GM12878 (cell line): Measurements from ENCODE around the gene CHST2. TPM values are rescaled to one million over a fixed set of nuclear protein-coding genes. Genes with fewer than 3 reads are reported as not detected.
"Not testable (repeated sequence)": the region's sequence is repeated elsewhere in the genome, so short reads cannot be mapped to it uniquely, and the experiment has no call there.

Experiments
- ATAC-seq: fragments of 200-7000 bp; cut with Tn5 transposase; 3 replicates; pipeline ENCODE4 v1.9.1; 2020; ENCODE audit warnings: mild to moderate bottlenecking, moderate library complexity
- BruUV-seq: library from RNA; stranded (reverse); fragments of 400-500 nt; replicated peaks from 2 replicates; lab custom pipeline; 2021; lab: Mats Ljungman, UMichigan
- CTCF ChIA-PET: fragments of 300-600 bp; sonication (Branson Sonifier 250); formaldehyde crosslinking; extraction: SDS; loops from one replicate; lab custom pipeline; 2021; ENCODE audit warnings: inconsistent platforms; lab: Yijun Ruan, JAX
- POLR2A ChIA-PET: fragments of 350-600 bp; formaldehyde crosslinking; extraction: SDS; loops from one replicate; lab custom pipeline; 2021; ENCODE audit warnings: inconsistent platforms; lab: Charles Lee
- RAD21 ChIA-PET: fragments of 300-600 bp; sonication (Branson Sonifier 250); formaldehyde crosslinking; loops from one replicate; lab custom pipeline; 2023; ENCODE audit warnings: antibody characterized with exemption; ENCODE audit not compliant: unreplicated experiment; lab: Charles Lee
- SMC1A ChIA-PET: fragments of 300-600 bp; sonication (Branson Sonifier 250); formaldehyde crosslinking; loops from one replicate; lab custom pipeline; 2023; ENCODE audit not compliant: unreplicated experiment, uncharacterized antibody; lab: Charles Lee
- DNase-seq: peaks from one replicate; pipeline ENCODE4 v3.0.0-alpha.2; 2011; ENCODE audit warnings: low read depth, low spot score
- FAIRE-seq: peaks from 3 replicates; lab custom pipeline; 2011; peaks lifted over from hg19 to GRCh38; lab: Jason Lieb, UNC
- H2AFZ ChIP-seq: 2 replicates; pipeline ENCODE4 v1.6.0; 2011; ENCODE audit warnings: low read depth, low read length, control low read depth; ENCODE audit not compliant: control insufficient read depth
- H3K27ac ChIP-seq: 2 replicates; pipeline ENCODE4 v1.5.1; 2011; ENCODE audit warnings: control low read depth; ENCODE audit not compliant: control insufficient read depth, insufficient read depth
- H3K27me3 ChIP-seq, 2 experiments: replicated peaks in 1 of 2; 2 replicates each; pipeline versions ENCODE4 v1.6.0 to v1.6.1; 2011; ENCODE audit warnings: low read length in 1 of 2; ENCODE audit not compliant: control insufficient read depth in 2 of 2, insufficient read depth in 2 of 2
- H3K36me3 ChIP-seq, 2 experiments: 2 replicates each; pipeline ENCODE4 v1.5.1; 2011; ENCODE audit warnings: low read length in 1 of 2; ENCODE audit not compliant: control insufficient read depth in 2 of 2, insufficient read depth in 2 of 2
- H3K4me1 ChIP-seq: 2 replicates; pipeline ENCODE4 v1.6.1; 2011; ENCODE audit warnings: mild to moderate bottlenecking, low read length, moderate library complexity, mixed read lengths; ENCODE audit not compliant: control insufficient read depth, insufficient read depth
- H3K4me2 ChIP-seq: 2 replicates; pipeline ENCODE4 v1.6.0; 2011; ENCODE audit warnings: control low read depth; ENCODE audit not compliant: control insufficient read depth, insufficient read depth
- H3K4me3 ChIP-seq: fragments of 200-600 bp; sonication (generic); 2 replicates; pipeline ENCODE4 v1.5.1; 2016
- H3K79me2 ChIP-seq: 2 replicates; pipeline ENCODE4 v1.6.0; 2011; ENCODE audit warnings: low read length; ENCODE audit not compliant: control insufficient read depth, insufficient read depth
- H3K9ac ChIP-seq: 2 replicates; pipeline ENCODE4 v1.8.0; 2011; ENCODE audit warnings: low read length, control low read depth, mixed read lengths; ENCODE audit not compliant: control insufficient read depth, insufficient read depth
- H3K9me3 ChIP-seq: replicated peaks from 3 replicates; pipeline ENCODE4 v1.5.1; 2011; ENCODE audit warnings: mild to moderate bottlenecking, low read length; ENCODE audit not compliant: control insufficient read depth, insufficient read depth
- H4K20me1 ChIP-seq: 2 replicates; pipeline ENCODE4 v1.6.0; 2011; ENCODE audit not compliant: control insufficient read depth, insufficient read depth
- ATF2 ChIP-seq: IDR thresholded peaks from 2 replicates; pipeline ENCODE4 v1.6.1; 2012; ENCODE audit warnings: low read length, inconsistent platforms
- ATF7 ChIP-seq: fragments of 450-650 bp; IDR thresholded peaks from 2 replicates; pipeline ENCODE4 v1.6.1; 2016; ENCODE audit warnings: low read depth, mild to moderate bottlenecking
- BCL11A ChIP-seq: IDR thresholded peaks from 2 replicates; pipeline ENCODE4 v1.6.1; 2011; ENCODE audit warnings: low read depth, low read length
- CREB1 ChIP-seq: IDR thresholded peaks from 2 replicates; pipeline ENCODE4 v1.6.1; 2012; ENCODE audit warnings: low read depth, mild to moderate bottlenecking, inconsistent platforms
- CREM ChIP-seq: IDR thresholded peaks from 2 replicates; pipeline ENCODE4 v1.6.1; 2014; ENCODE audit warnings: antibody characterized with exemption, low read depth
- EED ChIP-seq: sonication (generic); IDR thresholded peaks from 2 replicates; pipeline ENCODE4 v1.6.1; 2016; ENCODE audit warnings: antibody characterized with exemption, low read depth
- ETV6 ChIP-seq, 2 experiments: fragments of 450-650 bp in 1 of 2; IDR thresholded peaks in 1 of 2; conservative IDR thresholded peaks in 1 of 2; 2 replicates each; pipeline ENCODE4 v1.6.1; 2014; ENCODE audit warnings: antibody characterized with exemption in 1 of 2, borderline replicate concordance in 1 of 2, low read depth in 1 of 2, mild to moderate bottlenecking in 1 of 2, moderate library complexity in 1 of 2
- FOXM1 ChIP-seq: IDR thresholded peaks from 2 replicates; pipeline ENCODE4 v1.6.1; 2012; ENCODE audit warnings: low read depth, mild to moderate bottlenecking, inconsistent platforms, low read length, moderate library complexity
- IKZF1 ChIP-seq: fragments of 450-650 bp; conservative IDR thresholded peaks from 2 replicates; pipeline ENCODE4 v1.6.1; 2017; ENCODE audit warnings: antibody characterized with exemption, mild to moderate bottlenecking
- IKZF2 ChIP-seq, 2 experiments: fragments of 450-650 bp; IDR thresholded peaks; 2 replicates each; pipeline ENCODE4 v1.6.1; 2017; ENCODE audit warnings: mild to moderate bottlenecking in 2 of 2, moderate library complexity in 2 of 2
- IRF4 ChIP-seq: IDR thresholded peaks from 2 replicates; pipeline ENCODE4 v1.6.1; 2011; ENCODE audit warnings: low read depth, low read length
- JUNB ChIP-seq: IDR thresholded peaks from 2 replicates; pipeline ENCODE4 v1.6.1; 2016; ENCODE audit warnings: antibody characterized with exemption, mild to moderate bottlenecking
- PKNOX1 ChIP-seq: fragments of 450-650 bp; IDR thresholded peaks from 2 replicates; pipeline ENCODE4 v1.6.1; 2016; ENCODE audit warnings: mild to moderate bottlenecking
- RAD21 ChIP-seq: IDR thresholded peaks from 2 replicates; pipeline ENCODE4 v1.6.1; 2011; ENCODE audit warnings: mild to moderate bottlenecking, low read depth, low read length, moderate library complexity; ENCODE audit not compliant: insufficient read depth
- RELA ChIP-seq: fragments of 450-650 bp; IDR thresholded peaks from 2 replicates; pipeline ENCODE4 v1.8.0; 2014; ENCODE audit warnings: borderline replicate concordance; ENCODE audit not compliant: partially characterized antibody
- WGBS: methylation state at CpG from one replicate; pipeline ENCODE4 v1.1.6; 2016; ENCODE audit warnings: low lambda C conversion rate; ENCODE audit not compliant: insufficient replicate concordance, insufficient coverage; ENCODE audit errors: missing lambda C conversion rate; 5-methylcytosine and 5-hydroxymethylcytosine counted together
- in situ Hi-C: fragments of 300-500 bp; cut with MboI; formaldehyde crosslinking; loops from 9 replicates; pipeline ENCODE4 v1.14.3; 2018; ENCODE audit warnings: mixed read lengths
- intact Hi-C: fragments of 100-400 bp; cut with micrococcal nuclease; formaldehyde crosslinking; loops from one replicate; pipeline ENCODE4 v1.14.2; 2022; ENCODE audit not compliant: unreplicated experiment
- polyA plus RNA-seq, 11 experiments: library from polyadenylated mRNA; depleted of rRNA in 4 of 11; unstranded in 6 of 11; stranded (reverse) in 5 of 11; fragments of >200 nt; fragmentation: Nextera tagmentation in 4 of 11; fragmentation: Illumina TruSeq in 1 of 11; extraction: Ambion mirVana in 4 of 11; extraction: Trizol in 1 of 11; gene quantifications; 1 replicate in 1 of 11; 2 replicates in 10 of 11; pipeline versions ENCODE4 v1.2.1 to v1.2.3, GENCODE V29; 2011 to 2016; ENCODE audit warnings: inconsistent platforms in 2 of 11, missing spikeins in 2 of 11, low read depth in 1 of 11
- total RNA-seq, 4 experiments: library from RNA; depleted of rRNA in 3 of 4; stranded (reverse); fragments of >200 nt in 3 of 4; fragmentation: Illumina TruSeq in 1 of 4; extraction: Trizol in 1 of 4; gene quantifications; 2 replicates each; pipeline versions ENCODE4 v1.2.1 to v1.2.3, GENCODE V29; 2013 to 2021

CHST2 gene
- total and polyA plus RNA-seq, 10 of the 15 experiments (the other 5 are each of a cell fraction or from before 2014, with no cell fraction given) = 1.6 to 37.2 (median 8.8) TPM

- ChIA-PET CTCF (interaction anchor here (0.6 to 1.5 kb wide), 6 partner anchors 15 to 43 kb away, joined by 3 to 6 read pairs (median 3); no protein-coding TSS in a partner anchor), SMC1A (interaction anchor here (0.7 to 5.9 kb wide), 10 partner anchors 9 to 440 kb away, joined by 3 to 41 read pairs (median 5); no protein-coding TSS in a partner anchor), POLR2A (interaction anchor here (0.6 to 1.4 kb wide), 5 partner anchors 15 to 165 kb away, joined by 3 to 4 read pairs (median 3); no protein-coding TSS in a partner anchor), RAD21 (interaction anchor here (1.1 to 3.3 kb wide), 4 partner anchors 9 to 80 kb away, joined by 3 to 19 read pairs (median 8); no protein-coding TSS in a partner anchor)
- WGBS = 47% methylated on average over 5 of the region's 5 CpGs
- H2AFZ ChIP-seq, H3K27me3 ChIP-seq, H3K36me3 ChIP-seq, FAIRE-seq, H3K79me2 ChIP-seq, H4K20me1 ChIP-seq, BruUV-seq, in situ Hi-C loops, H3K9me3 ChIP-seq: not testable (repeated sequence)
- Histone ChIP-seq H3K4me3 (peak overlapping the region; percentile 17; the same call in 1 of the 2 replicates), H3K27ac (peak overlapping the region; percentile 88), H3K9ac (peak overlapping the region; percentile 39), H3K4me2 (peak overlapping the region; percentile 64), H3K4me1 (peaks cover 40% of the 10 kb centered on the region)
- peak; percentile 33; the same call in 1 of the 2 replicates for TF ChIP-seq IKZF1
- peak; percentile 67 for TF ChIP-seq BCL11A
- TF ChIP-seq JUNB = peak; percentile 70
- TF ChIP-seq ATF7 = peak; percentile 61
- peak; percentile 39; the same call in 1 of the 2 replicates for TF ChIP-seq PKNOX1
- peak; percentile 79; the same call in 1 of the 2 replicates for TF ChIP-seq IRF4
- TF ChIP-seq CREM = peak; percentile 64; the same call in 1 of the 2 replicates
- peak; percentile 29; the same call in 1 of the 2 replicates for TF ChIP-seq CREB1
- TF ChIP-seq IKZF2 (IDR thresholded peaks at IDR 0.05) = peak in 1 of 2 experiments; percentile 66; a peak in 2 of 4 replicates
- peak; percentile 41; the same call in 1 of the 2 replicates for TF ChIP-seq ATF2
- peak; percentile 81 for TF ChIP-seq EED
- TF ChIP-seq ETV6 (conservative IDR thresholded peaks at IDR 0.05 in 1 of 2, IDR thresholded peaks at IDR 0.05 in 1 of 2; ENCODE audit: borderline replicate concordance in 1 of 2, low read depth in 1 of 2) = peak in 1 of 2 experiments; percentile 62; a peak in 1 of 4 replicates
- TF ChIP-seq FOXM1 = peak; percentile 42; the same call in 1 of the 2 replicates
- 0 out of 2 replicates have a peak, but pooled peaks have one; percentile 5 for TF ChIP-seq RAD21
- TF ChIP-seq RELA = peak; percentile 14
- intact Hi-C loops = loop anchor here (2.0 kb wide), 1 partner anchor 41 kb away; no protein-coding TSS in a partner anchor
- ATAC-seq (peak; percentile 89), DNase-seq (peak; percentile 73)
These were observed 46.2 kb downstream of the CHST2 start for GRCh38 chr3:143165612-143166285.
